Erythroblast (primary cell): ENCODE results near the gene SLC22A1.

Experiments used
- DNase-seq, 2 experiments: peaks; one replicate each; lab custom pipeline; 2025; lab: John Stamatoyannopoulos, UW
- GATA1 ChIP-seq: IDR thresholded peaks from 2 replicates; pipeline ENCODE4 v1.6.1; 2011; ENCODE audit warnings: low read depth, mild to moderate bottlenecking, control low read depth, low read length, moderate library complexity
- POLR2A ChIP-seq: IDR thresholded peaks from 2 replicates; pipeline ENCODE4 v1.6.1; 2011; ENCODE audit warnings: mild to moderate bottlenecking, low read length

Gene SLC22A1

DNA sequence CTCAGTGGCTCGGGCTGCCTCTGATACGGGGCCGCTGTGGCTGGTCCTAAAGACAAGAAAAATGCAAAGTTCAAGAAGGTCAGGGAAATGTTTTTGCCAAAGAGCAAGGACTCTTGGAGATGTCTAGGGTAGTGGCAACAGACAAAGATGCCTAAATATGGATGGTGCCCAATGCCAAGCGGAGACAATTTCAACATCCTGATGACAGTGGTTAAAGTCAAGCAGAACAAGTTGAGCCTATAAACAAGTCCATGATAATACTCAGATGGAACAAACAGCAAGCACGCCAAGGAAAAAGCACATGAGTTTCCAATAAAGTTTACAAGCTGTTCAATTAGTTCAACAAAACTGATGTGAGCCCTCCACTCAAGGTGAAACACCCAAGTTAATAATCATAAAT lies 51.1 kb downstream of the SLC22A1 start:
- DNase-seq: no peak
- TF ChIP-seq GATA1 (no peak), POLR2A (no peak)

GRCh38 chr6:160173806-160174527 lies 52.4 kb downstream of the SLC22A1 start:
- DNase-seq: no peak
- TF ChIP-seq GATA1 (no peak), POLR2A (no peak)

- TF ChIP-seq POLR2A (no peak), GATA1 (no peak)
- no peak for DNase-seq
Observed at GRCh38 chr6:160174681-160175080, 53.1 kb downstream of the SLC22A1 start.

GRCh38 chr6:160177220-160177619 lies 55.6 kb downstream of the SLC22A1 start:
- TF ChIP-seq POLR2A (no peak), GATA1 (no peak)
- DNase-seq: no peak

DNA sequence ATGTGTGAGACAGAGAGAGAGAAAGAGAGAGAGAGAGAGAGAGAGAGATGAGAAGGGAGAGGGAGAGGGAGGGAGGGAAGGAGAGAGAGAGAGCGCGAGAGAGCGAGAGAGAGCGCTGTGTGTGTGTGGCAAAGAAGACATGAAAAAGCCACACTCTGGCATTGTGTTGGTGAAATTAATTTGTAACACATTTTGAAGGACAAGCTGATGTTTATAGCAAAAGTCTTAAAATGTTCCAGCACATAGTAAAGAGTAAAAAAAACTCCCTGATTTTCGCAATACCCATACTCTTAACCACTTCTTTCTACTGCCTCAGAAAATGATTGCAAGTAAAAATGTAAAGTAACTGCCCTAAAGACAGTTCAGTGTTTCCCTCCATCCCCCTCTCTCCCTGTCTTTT lies 56.7 kb downstream of the SLC22A1 start:
- TF ChIP-seq POLR2A (no peak), GATA1 (no peak)
- no peak for DNase-seq

DNA sequence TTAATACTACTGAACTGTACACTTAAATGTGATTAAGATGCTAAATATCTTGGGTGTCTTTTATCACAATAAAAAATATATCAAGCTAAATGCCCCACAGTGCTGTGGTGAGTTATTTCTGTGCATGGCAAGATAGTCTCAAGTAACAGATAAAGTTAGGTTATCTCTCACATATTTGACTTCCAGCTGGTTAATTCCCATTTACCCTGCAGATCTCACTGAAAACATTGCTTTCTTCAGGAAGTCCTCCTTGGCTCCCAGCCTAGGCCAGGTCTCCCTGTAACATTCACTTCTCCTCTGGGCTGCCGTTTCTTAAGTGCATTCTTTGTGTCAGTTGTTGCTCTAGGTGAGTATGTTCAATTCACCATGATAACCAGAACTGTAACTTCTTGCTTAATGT lies 59.1 kb downstream of the SLC22A1 start:
- no peak for DNase-seq
- TF ChIP-seq POLR2A: no peak
- TF ChIP-seq GATA1: no peak

GRCh38 chr6:160188773-160189172 lies 67.2 kb downstream of the SLC22A1 start:
- no peak for DNase-seq
- TF ChIP-seq GATA1 (no peak), POLR2A (no peak)

GRCh38 chr6:160190081-160190480 lies 68.5 kb downstream of the SLC22A1 start:
- DNase-seq: no peak
- TF ChIP-seq POLR2A (no peak), GATA1 (no peak)

GRCh38 chr6:160190973-160191372 lies 69.4 kb downstream of the SLC22A1 start:
- no peak for DNase-seq
- TF ChIP-seq POLR2A (no peak), GATA1 (no peak)

GRCh38 chr6:160192840-160193239 lies 71.2 kb downstream of the SLC22A1 start:
- no peak for DNase-seq
- TF ChIP-seq GATA1 (no peak), POLR2A (no peak)

- no peak for TF ChIP-seq GATA1
Observed at GRCh38 chr6:160194808-160195207, 73.2 kb downstream of the SLC22A1 start.

DNA sequence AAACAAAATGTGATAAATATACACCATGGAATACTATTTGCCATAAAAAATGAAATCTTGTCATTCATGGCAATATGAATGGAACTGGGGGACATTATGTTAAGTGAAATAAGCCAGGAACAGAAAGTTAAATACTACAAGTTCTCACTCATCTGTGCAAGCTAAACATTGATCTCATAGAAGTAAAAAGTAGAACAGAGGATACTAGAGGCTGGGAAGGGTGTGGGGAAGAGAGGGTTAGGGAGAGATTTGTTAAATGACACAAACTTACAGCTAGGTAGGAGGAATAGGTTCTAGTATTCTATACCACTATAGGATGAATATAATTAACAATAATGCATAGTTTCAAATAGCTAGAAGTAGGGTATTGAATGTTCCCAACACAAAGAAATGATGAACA lies 76.0 kb downstream of the SLC22A1 start:
- no peak for DNase-seq
- TF ChIP-seq POLR2A: no peak
- no peak for TF ChIP-seq GATA1

More at GRCh38 chr6:160194808-160195207, 73.2 kb downstream of the SLC22A1 start:
- no peak for DNase-seq

GRCh38 chr6:160198606-160199211 lies 77.1 kb downstream of the SLC22A1 start:
- TF ChIP-seq GATA1: no peak
- TF ChIP-seq POLR2A: no peak
- no peak for DNase-seq

- TF ChIP-seq GATA1 (no peak), POLR2A (no peak)
- DNase-seq: no peak
Observed at GRCh38 chr6:160201061-160201460, 79.4 kb downstream of the SLC22A1 start.

DNA sequence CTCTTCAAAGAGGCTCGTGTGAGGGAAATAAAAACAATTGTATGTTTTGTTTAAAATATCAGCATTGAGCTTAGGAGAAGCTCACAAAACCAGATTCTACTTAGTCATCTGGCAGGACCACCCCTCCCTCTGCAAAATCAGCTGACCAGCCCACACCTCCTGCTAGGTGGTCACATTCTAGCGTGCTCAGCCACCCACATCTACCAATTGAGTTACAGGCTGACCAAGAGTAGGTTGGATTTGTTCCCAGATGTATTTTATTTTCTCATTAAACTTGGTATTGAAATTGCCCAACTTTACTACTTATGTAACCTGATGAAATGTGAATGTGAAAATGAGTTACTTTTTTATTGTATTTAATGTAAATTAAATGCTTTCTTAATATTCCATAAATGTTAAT lies 80.8 kb downstream of the SLC22A1 start:
- TF ChIP-seq GATA1 (no peak), POLR2A (no peak)
- DNase-seq: no peak

DNA sequence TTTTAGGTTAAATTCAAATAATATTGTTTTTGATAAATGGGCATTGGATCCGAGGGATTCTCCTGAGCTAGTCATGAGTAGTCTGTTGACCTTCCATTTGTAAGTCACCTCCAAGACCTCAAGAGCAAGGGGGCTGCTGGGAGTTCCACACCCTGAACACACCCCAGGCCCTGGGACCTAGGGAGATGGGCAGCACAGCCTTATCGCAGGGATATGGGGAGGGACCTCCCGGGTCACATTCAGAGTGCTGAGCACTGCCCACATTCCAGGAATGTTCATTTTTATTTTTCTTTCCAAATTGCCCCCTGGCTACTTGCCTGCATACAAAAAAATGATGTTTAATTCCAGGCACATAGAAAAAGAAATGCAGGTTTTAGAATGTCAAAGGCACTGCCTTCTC lies 81.5 kb downstream of the SLC22A1 start:
- DNase-seq: no peak
- TF ChIP-seq GATA1: no peak
- TF ChIP-seq POLR2A: no peak
